Kasumi-1 (cell line): ENCODE data around the gene SEMA7A.
"Not testable (repeated sequence)": the region's sequence is repeated elsewhere in the genome, so short reads cannot be mapped to it uniquely, and the experiment has no call there.

Experiments used
- DNase-seq, 2 experiments: peaks; one replicate each; lab custom pipeline; 2025; lab: John Stamatoyannopoulos, UW

Gene SEMA7A, protein sequence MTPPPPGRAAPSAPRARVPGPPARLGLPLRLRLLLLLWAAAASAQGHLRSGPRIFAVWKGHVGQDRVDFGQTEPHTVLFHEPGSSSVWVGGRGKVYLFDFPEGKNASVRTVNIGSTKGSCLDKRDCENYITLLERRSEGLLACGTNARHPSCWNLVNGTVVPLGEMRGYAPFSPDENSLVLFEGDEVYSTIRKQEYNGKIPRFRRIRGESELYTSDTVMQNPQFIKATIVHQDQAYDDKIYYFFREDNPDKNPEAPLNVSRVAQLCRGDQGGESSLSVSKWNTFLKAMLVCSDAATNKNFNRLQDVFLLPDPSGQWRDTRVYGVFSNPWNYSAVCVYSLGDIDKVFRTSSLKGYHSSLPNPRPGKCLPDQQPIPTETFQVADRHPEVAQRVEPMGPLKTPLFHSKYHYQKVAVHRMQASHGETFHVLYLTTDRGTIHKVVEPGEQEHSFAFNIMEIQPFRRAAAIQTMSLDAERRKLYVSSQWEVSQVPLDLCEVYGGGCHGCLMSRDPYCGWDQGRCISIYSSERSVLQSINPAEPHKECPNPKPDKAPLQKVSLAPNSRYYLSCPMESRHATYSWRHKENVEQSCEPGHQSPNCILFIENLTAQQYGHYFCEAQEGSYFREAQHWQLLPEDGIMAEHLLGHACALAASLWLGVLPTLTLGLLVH

DNA sequence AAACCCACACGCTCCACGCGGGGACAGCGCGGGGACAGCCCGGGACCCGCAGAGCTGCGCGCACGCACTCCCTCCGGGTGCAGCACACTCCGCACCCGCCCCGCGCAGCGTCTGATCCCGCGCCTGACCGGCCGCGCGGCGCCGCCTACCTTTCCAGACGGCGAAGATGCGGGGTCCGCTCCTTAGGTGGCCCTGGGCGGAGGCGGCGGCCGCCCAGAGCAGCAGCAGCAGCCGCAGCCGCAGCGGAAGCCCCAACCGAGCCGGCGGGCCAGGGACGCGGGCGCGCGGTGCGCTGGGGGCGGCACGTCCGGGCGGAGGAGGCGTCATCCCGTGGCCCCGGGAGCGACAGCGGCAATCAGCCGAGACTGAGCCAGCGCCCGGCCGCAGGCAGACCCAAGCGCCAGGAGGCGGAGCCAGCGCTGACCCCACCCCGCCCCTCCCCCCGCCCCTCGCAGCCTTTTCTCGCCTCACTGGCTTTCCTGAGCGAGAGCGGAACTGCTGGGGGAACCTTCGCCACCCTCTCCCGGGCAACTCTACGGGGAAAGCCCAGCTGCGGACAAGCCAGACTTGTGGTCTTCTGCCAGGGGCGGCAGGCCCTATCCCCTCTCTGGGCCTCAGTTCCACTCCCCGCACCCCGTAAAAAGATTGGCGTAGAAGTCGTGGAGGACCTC is at the start of gene SEMA7A:
Gene SEMA7A (minus strand): TSS at position 367 of the 671 bp plus-strand sequence. CDS start 40 bp downstream, at position 327.
- DNase-seq = peak; percentile 53 to 56

DNA sequence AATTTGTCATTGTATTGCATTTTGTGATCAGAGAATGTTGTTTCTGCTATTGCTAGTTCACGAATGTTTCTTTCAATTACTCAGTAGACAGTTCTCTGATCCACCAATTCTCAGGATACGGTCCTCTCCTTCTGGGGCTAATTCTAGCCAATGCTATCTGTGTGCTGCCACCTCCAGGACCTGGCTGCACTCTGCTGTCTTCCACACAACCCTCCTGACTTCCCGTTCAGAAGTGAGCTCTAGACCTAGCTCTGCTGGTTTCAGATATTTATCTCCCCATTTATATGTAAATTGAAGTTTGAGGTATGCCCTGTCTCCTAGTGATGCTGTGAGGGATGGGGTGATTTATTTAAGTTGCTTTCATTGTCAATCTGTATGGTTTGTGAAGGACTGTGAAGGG is 48.9 kb upstream of the SEMA7A start:
- peak; percentile 17 to 29 for DNase-seq

DNA sequence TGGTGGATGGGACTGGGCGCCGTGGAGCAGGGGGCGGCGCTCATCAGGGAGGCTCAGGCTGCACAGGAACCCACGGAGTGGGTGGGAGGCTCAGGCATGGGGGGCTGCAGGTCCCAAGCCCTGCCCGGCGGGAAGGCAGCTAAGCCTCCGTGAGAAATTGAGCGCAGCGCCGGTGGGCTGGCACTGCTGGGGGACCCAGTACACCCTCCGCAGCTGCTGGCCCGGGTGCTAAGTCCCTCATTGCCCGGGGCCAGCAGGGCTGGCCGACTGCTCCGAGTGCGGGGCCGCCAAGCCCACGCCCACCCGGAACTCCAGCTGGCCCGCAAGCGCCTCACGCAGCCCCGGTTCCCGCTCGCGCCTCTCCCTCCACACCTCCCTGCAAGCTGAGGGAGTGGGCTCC is 46.6 kb upstream of the SEMA7A start:
- DNase-seq = not testable (repeated sequence)

DNA sequence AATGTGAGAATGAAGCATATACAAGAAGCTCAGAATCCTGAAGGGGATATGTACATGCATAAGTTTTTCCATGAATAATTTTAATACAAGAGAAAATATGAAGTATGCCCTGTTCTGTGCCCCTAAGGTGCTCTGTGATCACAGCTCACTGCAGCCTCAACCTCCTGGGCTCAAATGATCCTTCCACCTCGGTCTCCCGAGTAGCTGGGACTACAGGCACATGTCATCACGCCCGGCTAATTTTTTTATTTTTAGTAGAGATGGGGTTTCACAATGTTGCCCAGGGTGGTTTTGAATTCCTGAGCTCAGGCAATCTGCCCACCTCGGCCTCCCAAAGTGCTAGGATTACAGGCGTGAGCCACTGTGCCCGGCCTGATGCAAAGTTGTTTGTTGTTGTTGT is 37.9 kb upstream of the SEMA7A start:
- DNase-seq = not testable (repeated sequence)

DNA sequence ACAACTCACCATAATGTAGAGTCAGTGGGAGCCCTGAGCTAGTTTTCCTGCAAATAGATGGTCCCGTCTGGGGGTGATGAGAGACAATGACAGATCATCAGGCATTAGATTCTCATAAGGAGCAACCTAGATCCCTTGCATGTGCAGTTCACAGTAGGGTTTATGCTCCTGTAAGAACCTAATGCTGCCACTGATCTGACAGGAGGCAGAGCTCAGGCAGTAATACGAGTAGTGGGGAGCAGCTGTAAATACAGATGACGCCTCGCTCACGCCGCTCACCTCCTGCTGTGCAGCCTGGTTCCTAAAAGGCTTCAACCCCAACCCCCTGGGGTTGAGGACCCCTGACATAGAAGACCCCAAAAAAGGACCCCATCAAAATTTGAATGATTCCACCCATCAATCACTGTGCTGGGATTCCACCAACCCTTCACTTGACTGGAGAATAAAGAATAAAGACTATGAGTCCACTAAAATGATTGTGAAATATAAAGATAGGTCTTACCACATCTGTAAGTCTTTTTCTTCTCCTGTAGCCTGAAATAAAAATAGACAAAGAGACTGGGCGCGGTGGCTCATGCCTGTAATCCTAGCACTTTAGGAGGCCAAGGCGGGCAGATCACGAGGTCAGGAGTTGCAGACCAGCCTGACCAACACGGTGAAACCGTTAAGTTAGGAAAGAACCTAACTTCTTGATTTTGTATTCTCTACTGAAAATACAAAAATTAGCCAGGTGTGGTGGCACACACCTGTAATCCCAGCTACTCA is 37.1 kb upstream of the SEMA7A start:
- DNase-seq = no peak

DNA sequence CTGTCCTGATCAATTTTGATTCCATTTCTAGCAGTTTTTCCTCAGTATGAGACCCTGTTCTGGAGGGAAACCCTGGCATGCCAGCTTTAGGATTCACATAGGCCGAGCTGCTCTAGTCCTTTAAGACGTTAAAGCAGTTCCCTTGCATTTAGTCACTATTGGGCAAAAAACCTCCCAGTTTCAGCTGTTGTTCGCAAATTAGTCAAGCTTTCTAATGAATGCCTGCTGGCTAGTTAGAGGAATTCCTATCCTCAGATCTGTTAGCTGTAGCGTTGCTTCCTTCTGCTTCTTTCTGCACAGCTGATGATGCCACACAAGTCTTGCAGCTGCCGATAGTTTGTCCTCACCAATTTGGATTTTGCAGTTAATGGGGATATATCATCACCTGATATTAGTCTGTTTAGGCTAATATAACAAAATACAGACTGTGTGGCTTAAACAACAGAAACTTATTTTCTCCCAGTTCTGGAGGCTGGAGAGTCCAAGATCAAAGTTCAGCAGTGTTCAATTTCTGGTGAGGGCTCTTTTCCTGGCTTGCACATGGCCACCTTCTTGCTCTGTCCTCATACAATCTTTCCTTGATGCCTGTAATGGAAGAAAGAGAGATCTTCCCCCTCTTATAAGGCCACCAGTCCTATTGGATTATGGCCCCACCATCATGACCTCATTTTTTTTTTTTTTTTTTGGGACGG is 34.7 kb upstream of the SEMA7A start:
- no peak for DNase-seq

DNA sequence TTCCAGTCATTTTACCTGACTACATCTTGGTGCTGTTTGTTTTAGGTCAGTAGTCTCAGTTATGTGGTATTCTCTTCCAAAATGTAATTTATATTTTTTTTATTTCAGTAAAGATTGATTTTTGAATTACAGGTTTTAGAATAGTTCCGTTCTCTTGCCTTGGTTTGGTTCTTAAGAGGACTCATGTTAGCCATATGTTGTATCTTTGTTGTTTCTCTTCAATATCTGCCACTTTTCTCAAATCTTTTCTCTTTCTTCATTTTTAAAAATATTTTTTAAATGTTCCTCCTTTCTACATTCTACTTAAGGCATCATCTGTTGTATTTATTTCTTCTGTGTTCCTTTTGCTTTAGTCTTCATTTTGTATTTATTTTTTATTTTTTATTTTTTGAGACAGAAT is 32.8 kb upstream of the SEMA7A start:
- no peak for DNase-seq

DNA sequence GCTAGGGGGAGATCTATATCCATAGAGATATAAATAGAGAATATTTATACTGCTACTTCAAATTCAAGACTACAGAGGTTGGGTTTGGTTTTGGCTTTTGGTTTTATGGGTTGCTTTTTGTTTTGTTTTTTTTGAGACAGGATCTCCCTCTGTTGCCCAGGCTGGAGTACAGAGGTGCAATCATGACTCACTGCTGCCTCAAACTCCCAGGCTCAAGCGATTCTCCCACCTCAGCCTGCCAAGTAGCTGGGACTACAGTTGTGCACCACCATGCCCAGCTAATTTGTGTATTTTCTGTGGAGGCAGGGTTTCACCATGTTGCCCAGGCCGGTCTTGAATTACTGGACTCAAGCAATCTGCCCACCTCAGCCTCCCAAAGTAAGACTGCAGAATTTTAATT is 31.1 kb upstream of the SEMA7A start:
- DNase-seq = no peak

DNA sequence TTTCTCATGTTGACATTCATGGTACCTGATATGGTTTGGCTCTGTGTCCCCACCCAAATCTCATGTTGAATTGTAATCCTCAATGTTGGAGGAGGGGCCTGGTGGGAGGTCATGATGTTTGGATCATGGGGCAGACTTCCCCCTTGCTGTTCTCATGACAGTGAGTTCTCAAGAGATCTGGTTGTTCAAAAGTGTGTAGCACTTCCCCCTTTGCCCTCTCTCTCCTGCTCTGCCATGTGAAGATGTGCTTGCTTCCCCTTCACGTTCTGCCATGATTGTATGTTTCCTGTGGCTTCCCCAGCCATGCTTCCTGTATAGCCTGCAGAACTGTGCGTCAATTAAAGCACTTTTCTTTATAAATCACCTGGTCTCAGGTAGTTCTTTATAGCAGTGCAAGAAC is 30.5 kb upstream of the SEMA7A start:
- peak; percentile 41 to 55 for DNase-seq

DNA sequence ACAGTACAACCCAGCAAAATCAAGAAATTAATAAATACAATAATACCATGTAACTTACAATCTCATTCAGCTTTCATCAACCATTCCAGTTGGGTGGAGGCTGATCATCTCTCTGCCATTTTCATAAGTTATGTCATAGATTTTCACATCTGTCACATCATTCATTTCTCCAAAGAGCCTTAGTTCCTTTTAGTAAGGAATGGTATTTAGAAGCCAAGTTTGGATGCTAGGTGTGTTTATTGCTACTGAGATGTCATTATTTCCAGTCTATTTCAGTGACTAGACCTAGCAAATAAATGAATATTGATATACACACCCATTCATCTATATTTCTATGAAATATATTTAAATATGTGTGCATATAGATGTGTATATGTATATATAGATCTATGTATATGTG is 29.9 kb upstream of the SEMA7A start:
- DNase-seq = no peak

DNA sequence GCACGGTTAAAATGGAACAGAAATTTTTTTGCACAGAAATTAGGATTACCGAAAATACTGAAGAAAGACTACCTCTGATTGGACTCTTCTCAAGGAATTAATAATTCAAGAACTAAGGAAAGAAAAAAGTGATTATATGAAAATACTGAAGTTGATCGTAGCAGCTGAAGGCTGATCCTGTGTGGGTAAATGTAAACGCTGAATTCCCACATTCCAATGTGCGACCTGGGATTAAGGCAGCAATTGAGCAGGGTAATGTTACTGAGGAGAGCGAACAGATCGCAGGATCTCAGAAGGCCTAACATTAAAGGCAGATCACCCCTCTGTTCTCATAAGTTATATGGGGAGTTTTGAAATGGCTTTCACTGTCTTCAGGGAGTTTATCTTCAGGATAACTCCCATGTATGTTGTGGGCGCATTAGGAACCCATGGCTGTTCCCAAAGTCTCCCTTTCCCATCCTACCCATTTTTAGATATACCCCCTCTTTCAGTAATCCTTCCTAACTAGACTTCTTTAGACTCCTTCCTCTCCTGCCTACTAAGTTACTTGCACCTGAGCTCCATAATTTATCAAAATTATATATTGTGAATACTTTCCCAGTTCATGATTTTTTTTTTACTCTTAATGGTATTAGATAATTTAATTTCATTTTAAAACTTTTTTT is 28.2 kb upstream of the SEMA7A start:
- DNase-seq = no peak

DNA sequence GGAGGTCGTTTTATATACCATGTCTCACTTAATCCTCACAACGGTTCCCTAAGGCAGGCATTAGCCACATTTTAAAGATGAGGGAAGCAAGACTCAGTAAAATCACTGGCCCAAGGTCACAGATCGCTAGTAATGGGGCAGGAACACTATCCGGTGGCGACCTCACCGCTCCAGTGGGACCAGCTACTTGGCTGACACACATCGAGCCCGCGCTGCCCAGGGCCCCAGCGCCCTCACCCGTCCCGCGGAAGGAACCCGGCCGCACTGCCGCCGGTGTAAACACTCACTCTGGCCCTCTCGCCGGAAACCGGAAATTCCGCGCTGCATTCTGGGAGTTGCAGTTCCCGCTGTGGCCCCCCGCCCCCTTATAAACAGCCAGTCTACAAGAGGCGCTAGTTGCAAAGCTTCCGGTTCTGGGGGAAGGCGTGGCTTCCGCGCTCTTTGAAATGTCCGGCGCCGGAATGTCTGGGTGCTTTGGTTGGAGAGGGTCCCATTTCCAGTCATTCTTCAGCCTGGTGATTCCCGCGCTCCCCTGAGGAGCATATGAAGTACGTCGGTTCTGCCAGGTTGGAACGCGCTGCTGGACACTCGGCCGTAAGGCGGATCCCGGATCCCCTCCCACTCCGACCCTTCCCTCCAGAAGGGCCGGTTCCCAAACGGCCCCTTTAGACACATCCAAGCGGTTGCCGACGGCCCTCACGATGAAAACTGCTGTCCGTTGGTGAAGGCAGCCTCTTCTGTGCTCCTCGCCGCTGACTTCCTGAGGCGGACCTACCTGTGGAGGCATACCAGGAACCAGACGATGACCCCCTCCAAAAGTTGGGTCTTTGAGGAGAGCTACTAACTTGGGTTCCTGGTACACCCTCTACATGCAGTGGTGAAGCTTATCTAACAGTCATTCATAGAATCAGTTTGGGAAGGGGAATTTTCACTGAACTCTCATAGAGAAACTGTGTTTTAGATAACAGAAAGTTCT is 27.4 kb upstream of the SEMA7A start, which contains the start of gene UBL7:
Gene UBL7 (minus strand): TSS at position 290 of the 976 bp plus-strand sequence. CDS start 2,293 bp downstream, outside the sequence.
- peak; percentile 96 to 97 for DNase-seq

DNA sequence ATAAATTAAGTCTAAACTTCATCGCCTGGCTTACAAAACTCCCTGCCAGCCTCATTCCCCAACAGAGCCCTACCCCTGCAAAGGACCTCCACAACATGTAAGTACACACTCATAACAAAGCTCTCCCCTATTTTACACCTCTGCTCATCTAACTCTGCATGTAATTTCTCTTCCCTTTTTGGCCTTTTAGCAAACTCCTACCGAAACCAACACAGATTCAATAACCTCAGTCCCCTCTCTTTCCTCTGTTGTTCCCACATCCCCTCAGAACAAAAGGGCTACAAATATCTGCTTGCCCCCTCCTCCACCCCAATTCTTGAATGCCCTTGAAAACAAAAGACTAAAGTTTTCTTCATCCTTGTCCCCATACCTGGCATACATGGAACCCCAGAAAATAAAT is 26.5 kb upstream of the SEMA7A start:
- no peak for DNase-seq

DNA sequence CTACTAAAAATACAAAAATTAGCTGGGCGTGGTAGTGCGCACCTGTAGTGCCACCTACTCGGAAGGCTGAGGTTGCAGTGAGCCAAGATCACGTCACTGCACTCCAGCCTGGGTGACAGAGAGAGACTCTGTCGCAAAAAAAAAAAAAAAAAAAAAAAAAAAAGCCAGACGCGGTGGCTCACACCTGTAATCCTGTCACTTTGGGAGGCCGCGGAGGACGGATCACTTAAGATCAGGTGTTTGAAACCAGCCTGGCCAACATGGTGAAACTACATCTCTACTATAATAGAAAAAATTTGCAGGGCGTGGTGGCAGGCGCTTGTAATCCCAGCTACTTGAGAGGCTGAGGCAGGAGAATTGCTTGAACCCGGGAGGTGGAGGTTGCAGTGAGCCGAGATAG is 26.0 kb upstream of the SEMA7A start:
- DNase-seq = not testable (repeated sequence)

DNA sequence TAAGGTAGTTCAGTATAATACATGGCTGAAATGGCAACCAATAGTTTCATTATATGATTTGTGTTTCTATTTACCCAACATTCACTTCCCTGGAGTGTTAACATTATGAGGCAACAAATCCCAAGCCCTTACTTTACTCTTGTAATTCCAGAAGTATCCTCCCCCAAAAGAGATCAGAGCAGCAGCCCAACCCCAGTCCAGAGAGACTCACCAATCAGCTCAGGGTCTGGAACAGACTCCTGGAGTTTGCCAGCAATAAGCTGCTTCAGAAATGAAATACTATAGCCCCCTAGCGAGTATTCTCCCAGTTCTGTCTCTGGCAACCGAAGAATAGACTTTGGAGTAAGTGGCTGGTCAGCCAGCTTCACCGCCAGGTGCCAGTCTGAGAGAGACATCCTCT is 24.7 kb upstream of the SEMA7A start:
- no peak for DNase-seq

DNA sequence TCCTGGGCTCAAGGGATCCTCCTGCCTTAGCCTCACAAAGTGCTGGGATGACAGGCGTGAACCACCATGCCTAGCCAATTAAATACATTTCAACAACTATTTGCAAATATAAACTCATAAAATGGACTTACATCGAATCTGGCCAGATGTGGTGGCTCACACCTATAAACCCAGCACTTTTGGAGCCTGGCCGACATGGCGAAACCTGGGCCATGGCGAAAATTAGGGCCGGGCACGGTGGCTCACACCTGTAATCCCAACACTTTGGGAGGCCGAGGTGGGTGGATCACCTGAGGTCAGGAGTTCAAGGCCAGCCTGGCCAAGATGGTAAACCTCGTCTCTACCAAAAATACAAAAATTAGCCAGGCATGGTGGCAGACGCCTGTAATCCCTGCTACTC is 23.3 kb upstream of the SEMA7A start:
- not testable (repeated sequence) for DNase-seq

DNA sequence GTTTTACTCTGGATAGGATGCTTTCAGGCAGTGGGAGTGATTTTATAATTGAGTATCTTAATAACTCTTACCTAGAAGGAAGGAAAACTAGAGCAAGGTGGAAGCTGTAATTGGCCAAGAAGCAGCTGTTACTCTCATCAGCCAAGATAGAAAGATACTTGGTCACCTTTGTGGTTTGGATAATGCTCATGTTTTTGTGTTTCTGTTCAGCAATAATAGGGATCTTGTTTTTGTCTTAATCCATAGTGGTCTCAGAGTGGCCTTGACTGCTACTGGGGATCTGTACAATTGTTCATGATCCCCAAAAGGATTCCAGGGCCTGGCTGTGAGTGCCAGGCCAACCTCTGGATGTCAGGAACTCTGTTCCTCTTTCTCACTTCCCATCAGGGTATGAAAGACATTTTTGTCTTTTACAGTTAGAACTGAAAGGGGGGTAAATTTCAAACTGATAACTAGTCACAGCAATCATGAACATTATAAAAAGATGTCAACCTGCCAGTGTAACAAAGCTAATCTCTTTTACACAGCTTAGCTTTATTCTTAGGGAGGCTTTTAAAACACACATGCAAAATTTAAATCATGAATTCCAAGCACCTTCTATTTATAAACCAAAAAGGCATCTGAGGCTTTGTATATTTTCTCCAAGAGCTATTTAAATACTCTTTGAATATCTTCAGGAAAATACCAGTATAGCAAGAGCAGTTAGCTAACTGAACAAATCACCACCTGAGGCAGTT is 21.2 kb upstream of the SEMA7A start:
- DNase-seq = peak in 1 of 2 experiments; percentile 5

DNA sequence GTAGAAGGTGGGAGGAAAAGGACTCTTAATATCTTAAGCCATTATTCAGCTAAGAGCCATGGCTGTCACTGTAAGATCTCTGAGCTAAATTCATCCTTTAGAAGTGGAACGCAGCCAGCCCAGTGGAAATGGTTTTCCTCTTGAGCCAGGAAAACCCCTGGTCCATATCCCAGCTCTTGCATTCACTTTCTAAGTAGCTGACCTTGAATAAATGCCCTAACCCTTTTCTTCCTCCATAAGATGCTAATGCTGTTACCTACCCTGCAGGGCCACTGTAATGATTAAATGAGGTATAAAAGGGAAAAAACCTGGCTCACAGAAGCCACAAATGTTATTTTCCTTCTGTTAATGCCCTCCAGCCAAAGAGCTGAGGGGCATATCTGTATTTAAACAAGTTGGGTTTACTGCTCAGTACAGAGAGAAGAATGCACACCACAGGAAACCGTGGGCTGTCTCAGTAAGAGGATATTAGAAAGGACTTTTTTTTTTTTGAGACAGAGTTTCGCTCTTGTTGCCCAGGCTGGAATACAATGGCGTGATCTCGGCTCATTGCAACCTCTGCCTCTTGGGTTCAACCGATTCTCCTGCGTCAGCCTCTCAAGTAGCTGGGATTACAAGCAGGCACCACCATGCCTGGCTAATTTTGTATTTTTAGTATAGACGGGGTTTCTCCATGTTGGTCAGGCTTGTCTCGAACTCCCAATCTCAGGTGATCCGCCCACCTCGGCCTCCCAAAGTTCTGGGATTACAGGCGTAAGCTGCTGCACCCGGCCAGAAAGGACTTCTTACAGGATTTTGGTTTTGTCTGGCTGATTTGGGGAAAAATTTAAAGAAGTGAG is 20.4 kb upstream of the SEMA7A start:
- no peak for DNase-seq
